K562 (cell line): ENCODE data around the gene PSRC1. TPM values are rescaled to one million over a fixed set of nuclear protein-coding genes. Genes with fewer than 3 reads are reported as not detected.

Source experiments
- ARHGAP35 ChIP-seq: fragments of 450-650 bp; IDR thresholded peaks from 2 replicates; pipeline ENCODE4 v1.6.1; 2018; ENCODE audit not compliant: partially characterized antibody
- EP400 ChIP-seq: fragments of 450-650 bp; IDR thresholded peaks from 2 replicates; pipeline ENCODE4 v1.6.1; 2017; ENCODE audit warnings: antibody characterized with exemption, mild to moderate bottlenecking, moderate library complexity
- MBD2 ChIP-seq: sonication (generic); IDR thresholded peaks from 2 replicates; pipeline ENCODE4 v1.6.1; 2016; ENCODE audit warnings: low read depth, borderline replicate concordance
- POLR2B ChIP-seq: fragments of 450-650 bp; IDR thresholded peaks from 2 replicates; pipeline ENCODE4 v1.6.1; 2018; ENCODE audit warnings: low read depth; ENCODE audit not compliant: partially characterized antibody
- SMAD3 ChIP-seq: fragments of 450-650 bp; formaldehyde crosslinking; conservative IDR thresholded peaks from 2 replicates; pipeline ENCODE4 v1.4.0; 2020; ENCODE audit warnings: mild to moderate bottlenecking
- SNRNP70 ChIP-seq: fragments of 200-400 bp; formaldehyde crosslinking; optimal IDR thresholded peaks from 2 replicates; pipeline ENCODE3; 2017; ENCODE audit warnings: low read depth, low read length
- SP2 ChIP-seq: IDR thresholded peaks from 2 replicates; pipeline ENCODE4 v1.6.1; 2011; ENCODE audit warnings: mild to moderate bottlenecking, low read depth, low read length, moderate library complexity; ENCODE audit not compliant: poor library complexity, severe bottlenecking; ENCODE audit errors: extremely low read depth
- STAT5A ChIP-seq: IDR thresholded peaks from 2 replicates; pipeline ENCODE4 v1.6.1; 2012; ENCODE audit warnings: low read length, inconsistent platforms, borderline replicate concordance
- polyA plus RNA-seq, 8 experiments: library from polyadenylated mRNA; depleted of rRNA in 4 of 8; stranded (reverse) in 5 of 8; unstranded in 3 of 8; fragments of >200 nt; fragmentation: Nextera tagmentation in 2 of 8; fragmentation: Illumina TruSeq in 1 of 8; extraction: Ambion mirVana in 2 of 8; extraction: Trizol in 1 of 8; gene quantifications; 2 replicates each; pipeline versions ENCODE4 v1.2.1 to v1.2.3, GENCODE V29; 2011 to 2014; ENCODE audit warnings: inconsistent platforms in 1 of 8, missing spikeins in 1 of 8
- total RNA-seq, 7 experiments: library from RNA; depleted of rRNA in 6 of 7; stranded (reverse); fragments of >200 nt in 6 of 7; fragmentation: Illumina TruSeq in 2 of 7; extraction: Trizol in 2 of 7; gene quantifications; 2 replicates each; pipeline versions ENCODE4 v1.2.1 to v1.2.3, GENCODE V29; 2011 to 2021; ENCODE audit warnings: low replicate concordance in 1 of 7
- TF ChIP-seq, protein P1 (sequence below): fragments of 450-650 bp; IDR thresholded peaks from 2 replicates; pipeline ENCODE4 v1.6.1; 2016; ENCODE audit warnings: antibody characterized with exemption
- TF ChIP-seq, protein P2 (sequence below): fragments of 250-450 bp; sonication (Bioruptor Pico); IDR thresholded peaks from 2 replicates; pipeline ENCODE4 v1.5.0; 2020; ENCODE audit warnings: mild to moderate bottlenecking, borderline replicate concordance
- TF ChIP-seq, protein P3 (sequence below), 2 experiments: fragments of 450-650 bp; formaldehyde crosslinking in 1 of 2; IDR thresholded peaks; 2 replicates each; pipeline versions ENCODE4 v1.4.0 to v1.6.1; 2014 to 2020; ENCODE audit warnings: mild to moderate bottlenecking in 2 of 2, borderline replicate concordance in 1 of 2, low read depth in 1 of 2
- TF ChIP-seq, protein P4 (sequence below): sonication (generic); formaldehyde crosslinking; IDR thresholded peaks from 2 replicates; pipeline ENCODE4 v1.8.1; 2023; ENCODE audit warnings: mild to moderate bottlenecking, missing genetic modification reagents

The PSRC1 gene
- total and polyA plus RNA-seq, 9 of the 15 experiments (the other 6 are each of a cell fraction or from before 2014, with no cell fraction given) = 6.5 to 65.2 (median 39.3) TPM

DNA sequence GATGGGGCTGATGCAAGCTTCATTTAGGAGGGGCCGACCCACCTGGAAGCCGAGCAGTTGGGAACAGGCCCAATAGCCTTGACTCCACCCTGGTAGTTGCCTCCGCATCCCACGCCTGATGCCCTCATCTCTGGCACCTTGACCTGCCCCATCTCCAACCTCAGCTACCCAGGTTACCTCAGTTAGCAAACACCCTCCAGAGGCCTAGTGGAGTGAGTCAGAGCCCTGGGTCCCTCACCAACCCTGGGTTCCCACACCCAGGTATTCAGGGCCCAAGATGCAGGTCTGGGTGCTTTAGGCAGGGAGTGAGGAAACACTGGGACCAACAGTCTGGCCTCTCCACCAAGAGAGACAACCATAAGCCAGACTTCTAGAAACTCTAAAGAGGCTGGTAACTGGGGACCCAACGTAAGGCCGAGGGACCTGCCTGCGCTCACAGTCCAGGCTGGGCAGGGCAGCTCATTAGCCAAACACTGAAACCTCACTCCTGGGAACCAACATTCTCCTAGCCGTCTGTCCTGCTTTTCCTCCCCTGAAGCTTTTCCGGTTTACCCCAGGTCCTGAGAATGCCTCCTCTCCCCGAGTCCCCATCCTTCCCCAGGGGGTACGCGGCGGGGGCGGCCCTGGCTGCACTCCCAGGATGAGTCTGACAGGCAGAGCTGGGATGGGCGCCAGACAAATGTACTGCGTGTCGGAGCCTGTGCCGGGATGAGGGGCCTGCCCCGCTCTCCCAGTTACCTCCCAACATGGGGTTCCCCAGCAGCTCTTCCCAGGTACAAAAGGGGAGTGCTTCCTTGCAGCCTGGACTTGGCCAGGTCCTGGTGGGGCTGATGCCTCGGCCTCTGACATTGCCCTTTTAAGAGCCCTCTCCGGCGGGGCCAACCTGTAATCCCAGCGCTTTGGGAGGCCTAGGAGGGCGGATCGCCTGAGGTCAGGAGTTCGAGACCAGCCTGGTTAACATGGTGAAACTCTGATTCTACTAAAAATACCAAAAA lies 42.5 kb downstream of the PSRC1 start (continued):
- TF ChIP-seq SP2 = no peak
- no peak for TF ChIP-seq MBD2
- TF ChIP-seq, protein P1, sequence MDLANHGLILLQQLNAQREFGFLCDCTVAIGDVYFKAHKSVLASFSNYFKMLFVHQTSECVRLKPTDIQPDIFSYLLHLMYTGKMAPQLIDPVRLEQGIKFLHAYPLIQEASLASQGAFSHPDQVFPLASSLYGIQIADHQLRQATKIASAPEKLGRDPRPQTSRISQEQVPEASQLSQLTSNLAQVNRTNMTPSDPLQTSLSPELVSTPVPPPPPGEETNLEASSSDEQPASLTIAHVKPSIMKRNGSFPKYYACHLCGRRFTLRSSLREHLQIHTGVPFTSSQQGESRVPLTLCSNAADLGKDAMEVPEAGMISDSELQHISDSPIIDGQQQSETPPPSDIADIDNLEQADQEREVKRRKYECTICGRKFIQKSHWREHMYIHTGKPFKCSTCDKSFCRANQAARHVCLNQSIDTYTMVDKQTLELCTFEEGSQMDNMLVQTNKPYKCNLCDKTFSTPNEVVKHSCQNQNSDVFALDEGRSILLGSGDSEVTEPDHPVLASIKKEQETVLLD = no peak
- TF ChIP-seq STAT5A = no peak
- TF ChIP-seq ARHGAP35 = no peak
- no peak for TF ChIP-seq SMAD3 (CRISPR knock-in tag)
- TF ChIP-seq POLR2B = peak; percentile 67
- TF ChIP-seq, protein P2, sequence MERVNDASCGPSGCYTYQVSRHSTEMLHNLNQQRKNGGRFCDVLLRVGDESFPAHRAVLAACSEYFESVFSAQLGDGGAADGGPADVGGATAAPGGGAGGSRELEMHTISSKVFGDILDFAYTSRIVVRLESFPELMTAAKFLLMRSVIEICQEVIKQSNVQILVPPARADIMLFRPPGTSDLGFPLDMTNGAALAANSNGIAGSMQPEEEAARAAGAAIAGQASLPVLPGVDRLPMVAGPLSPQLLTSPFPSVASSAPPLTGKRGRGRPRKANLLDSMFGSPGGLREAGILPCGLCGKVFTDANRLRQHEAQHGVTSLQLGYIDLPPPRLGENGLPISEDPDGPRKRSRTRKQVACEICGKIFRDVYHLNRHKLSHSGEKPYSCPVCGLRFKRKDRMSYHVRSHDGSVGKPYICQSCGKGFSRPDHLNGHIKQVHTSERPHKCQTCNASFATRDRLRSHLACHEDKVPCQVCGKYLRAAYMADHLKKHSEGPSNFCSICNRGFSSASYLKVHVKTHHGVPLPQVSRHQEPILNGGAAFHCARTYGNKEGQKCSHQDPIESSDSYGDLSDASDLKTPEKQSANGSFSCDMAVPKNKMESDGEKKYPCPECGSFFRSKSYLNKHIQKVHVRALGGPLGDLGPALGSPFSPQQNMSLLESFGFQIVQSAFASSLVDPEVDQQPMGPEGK = 0 out of 2 replicates have a peak, but pooled peaks have one; percentile 32
- TF ChIP-seq SNRNP70 = no peak
- no peak for TF ChIP-seq EP400
- TF ChIP-seq, protein P3, sequence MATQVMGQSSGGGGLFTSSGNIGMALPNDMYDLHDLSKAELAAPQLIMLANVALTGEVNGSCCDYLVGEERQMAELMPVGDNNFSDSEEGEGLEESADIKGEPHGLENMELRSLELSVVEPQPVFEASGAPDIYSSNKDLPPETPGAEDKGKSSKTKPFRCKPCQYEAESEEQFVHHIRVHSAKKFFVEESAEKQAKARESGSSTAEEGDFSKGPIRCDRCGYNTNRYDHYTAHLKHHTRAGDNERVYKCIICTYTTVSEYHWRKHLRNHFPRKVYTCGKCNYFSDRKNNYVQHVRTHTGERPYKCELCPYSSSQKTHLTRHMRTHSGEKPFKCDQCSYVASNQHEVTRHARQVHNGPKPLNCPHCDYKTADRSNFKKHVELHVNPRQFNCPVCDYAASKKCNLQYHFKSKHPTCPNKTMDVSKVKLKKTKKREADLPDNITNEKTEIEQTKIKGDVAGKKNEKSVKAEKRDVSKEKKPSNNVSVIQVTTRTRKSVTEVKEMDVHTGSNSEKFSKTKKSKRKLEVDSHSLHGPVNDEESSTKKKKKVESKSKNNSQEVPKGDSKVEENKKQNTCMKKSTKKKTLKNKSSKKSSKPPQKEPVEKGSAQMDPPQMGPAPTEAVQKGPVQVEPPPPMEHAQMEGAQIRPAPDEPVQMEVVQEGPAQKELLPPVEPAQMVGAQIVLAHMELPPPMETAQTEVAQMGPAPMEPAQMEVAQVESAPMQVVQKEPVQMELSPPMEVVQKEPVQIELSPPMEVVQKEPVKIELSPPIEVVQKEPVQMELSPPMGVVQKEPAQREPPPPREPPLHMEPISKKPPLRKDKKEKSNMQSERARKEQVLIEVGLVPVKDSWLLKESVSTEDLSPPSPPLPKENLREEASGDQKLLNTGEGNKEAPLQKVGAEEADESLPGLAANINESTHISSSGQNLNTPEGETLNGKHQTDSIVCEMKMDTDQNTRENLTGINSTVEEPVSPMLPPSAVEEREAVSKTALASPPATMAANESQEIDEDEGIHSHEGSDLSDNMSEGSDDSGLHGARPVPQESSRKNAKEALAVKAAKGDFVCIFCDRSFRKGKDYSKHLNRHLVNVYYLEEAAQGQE (IDR thresholded peaks at IDR 0.05; ENCODE audit: borderline replicate concordance) = no peak
- TF ChIP-seq, protein P3 (CRISPR knock-in tag; IDR thresholded peaks at IDR 0.05; ENCODE audit: low read depth) = no peak; the same call in 1 of the 2 replicates
- TF ChIP-seq, protein P4, sequence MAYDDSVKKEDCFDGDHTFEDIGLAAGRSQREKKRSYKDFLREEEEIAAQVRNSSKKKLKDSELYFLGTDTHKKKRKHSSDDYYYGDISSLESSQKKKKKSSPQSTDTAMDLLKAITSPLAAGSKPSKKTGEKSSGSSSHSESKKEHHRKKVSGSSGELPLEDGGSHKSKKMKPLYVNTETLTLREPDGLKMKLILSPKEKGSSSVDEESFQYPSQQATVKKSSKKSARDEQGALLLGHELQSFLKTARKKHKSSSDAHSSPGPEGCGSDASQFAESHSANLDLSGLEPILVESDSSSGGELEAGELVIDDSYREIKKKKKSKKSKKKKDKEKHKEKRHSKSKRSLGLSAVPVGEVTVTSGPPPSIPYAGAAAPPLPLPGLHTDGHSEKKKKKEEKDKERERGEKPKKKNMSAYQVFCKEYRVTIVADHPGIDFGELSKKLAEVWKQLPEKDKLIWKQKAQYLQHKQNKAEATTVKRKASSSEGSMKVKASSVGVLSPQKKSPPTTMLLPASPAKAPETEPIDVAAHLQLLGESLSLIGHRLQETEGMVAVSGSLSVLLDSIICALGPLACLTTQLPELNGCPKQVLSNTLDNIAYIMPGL (CRISPR knock-in tag) = no peak
